H1 (cell line): Measurements from ENCODE around the gene ZNF486. TPM values are rescaled to one million over a fixed set of nuclear protein-coding genes. Genes with fewer than 3 reads are reported as not detected.
"Not testable (repeated sequence)": the region's sequence is repeated elsewhere in the genome, so short reads cannot be mapped to it uniquely, and the experiment has no call there.

ENCODE experiments used
- CTCF ChIA-PET: fragments of 300-600 bp; sonication (Branson Sonifier 250); formaldehyde crosslinking; loops from one replicate; lab custom pipeline; 2021; ENCODE audit not compliant: partially characterized antibody; lab: Charles Lee
- POLR2A ChIA-PET: fragments of 300-600 bp; sonication (Branson Sonifier 250); formaldehyde crosslinking; loops from one replicate; lab custom pipeline; 2021; ENCODE audit warnings: inconsistent platforms; ENCODE audit not compliant: partially characterized antibody; lab: Charles Lee
- DNase-seq, 2 experiments: peaks; one replicate each; pipeline versions ENCODE4 v3.0.0 to v3.0.0-alpha.2; 2010 to 2022; ENCODE audit warnings: low spot score in 2 of 2, low read depth in 1 of 2, mixed read lengths in 1 of 2
- FAIRE-seq: peaks from 2 replicates; lab custom pipeline; 2011; peaks lifted over from hg19 to GRCh38; lab: Jason Lieb, UNC
- H2AFZ ChIP-seq: 2 replicates; pipeline ENCODE4 v1.8.1; 2012; ENCODE audit warnings: low read length, inconsistent platforms
- H2AK5ac ChIP-seq: 2 replicates; pipeline ENCODE4 v1.6.1; 2013; ENCODE audit warnings: low read depth, low read length
- H2BK120ac ChIP-seq: replicated peaks from 2 replicates; pipeline ENCODE3; 2013; ENCODE audit warnings: low read depth, low read length, inconsistent platforms
- H2BK12ac ChIP-seq: 2 replicates; pipeline ENCODE4 v1.6.1; 2013; ENCODE audit warnings: low read depth, low read length
- H2BK15ac ChIP-seq: 2 replicates; pipeline ENCODE4 v1.6.1; 2013; ENCODE audit warnings: low read length
- H2BK20ac ChIP-seq: 2 replicates; pipeline ENCODE4 v1.6.1; 2013; ENCODE audit warnings: low read length
- H2BK5ac ChIP-seq: 2 replicates; pipeline ENCODE4 v1.6.1; 2013; ENCODE audit warnings: low read depth, low read length
- H3K14ac ChIP-seq: 2 replicates; pipeline ENCODE4 v1.6.1; 2013; ENCODE audit warnings: inconsistent platforms; ENCODE audit not compliant: insufficient read length
- H3K18ac ChIP-seq: 2 replicates; pipeline ENCODE4 v1.6.1; 2013; ENCODE audit warnings: low read length; ENCODE audit errors: extremely low read depth
- H3K23ac ChIP-seq: 2 replicates; pipeline ENCODE4 v1.6.1; 2013; ENCODE audit warnings: inconsistent platforms; ENCODE audit not compliant: insufficient read length
- H3K23me2 ChIP-seq: 2 replicates; pipeline ENCODE4 v1.6.1; 2013; ENCODE audit warnings: low read depth, low read length
- H3K27ac ChIP-seq: 2 replicates; pipeline ENCODE4 v1.6.1; 2011; ENCODE audit warnings: low read depth, low read length, inconsistent platforms
- H3K27me3 ChIP-seq, 4 experiments: replicated peaks in 1 of 4; 1 replicate in 1 of 4; 2 replicates in 3 of 4; pipeline versions ENCODE4 v1.6.1 to v1.8.1; 2011 to 2013; ENCODE audit warnings: low read length in 3 of 4, mild to moderate bottlenecking in 3 of 4, inconsistent platforms in 2 of 4, mixed read lengths in 2 of 4, moderate library complexity in 1 of 4; ENCODE audit not compliant: control insufficient read depth in 3 of 4, insufficient read depth in 3 of 4; ENCODE audit errors: extremely low read depth in 1 of 4
- H3K36me3 ChIP-seq, 4 experiments: 2 replicates each; pipeline versions ENCODE4 v1.6.1 to v1.8.1; 2011 to 2013; ENCODE audit warnings: mild to moderate bottlenecking in 4 of 4, low read length in 3 of 4, moderate library complexity in 2 of 4, control low read depth in 1 of 4, inconsistent platforms in 1 of 4; ENCODE audit not compliant: insufficient read depth in 4 of 4, control insufficient read depth in 2 of 4
- H3K4ac ChIP-seq: replicated peaks from 2 replicates; pipeline ENCODE3; 2013; ENCODE audit warnings: low read length, low read depth, mixed read lengths, inconsistent platforms; ENCODE audit not compliant: insufficient read length
- H3K4me1 ChIP-seq, 4 experiments: replicated peaks in 1 of 4; 1 replicate in 1 of 4; 2 replicates in 3 of 4; pipeline versions ENCODE4 v1.6.1 to v1.8.1; 2011 to 2013; ENCODE audit warnings: low read length in 3 of 4, inconsistent platforms in 2 of 4, mixed read lengths in 1 of 4; ENCODE audit not compliant: insufficient read depth in 4 of 4, control insufficient read depth in 3 of 4
- H3K4me2 ChIP-seq, 2 experiments: 2 replicates each; pipeline versions ENCODE4 v1.6.1 to v1.8.1; 2011 to 2013; ENCODE audit warnings: low read depth in 2 of 2, low read length in 2 of 2, control low read depth in 1 of 2, inconsistent platforms in 1 of 2, mild to moderate bottlenecking in 1 of 2; ENCODE audit not compliant: insufficient read depth in 1 of 2
- H3K4me3 ChIP-seq, 4 experiments: fragments of 200-600, 300-600 bp in 1 of 4; sonication (generic), shearing (Covaris generic), sonication (Bioruptor Twin) in 1 of 4; 2 replicates each; pipeline versions ENCODE4 v1.5.1 to v1.8.1; 2011 to 2016; ENCODE audit warnings: low read length in 4 of 4, low read depth in 3 of 4, control low read depth in 2 of 4, inconsistent platforms in 2 of 4, mild to moderate bottlenecking in 2 of 4, mixed read lengths in 1 of 4, moderate library complexity in 1 of 4; ENCODE audit not compliant: insufficient read depth in 2 of 4; ENCODE audit errors: extremely low read depth in 1 of 4
- H3K56ac ChIP-seq: replicated peaks from 2 replicates; pipeline ENCODE3; 2013; ENCODE audit warnings: low read depth, mild to moderate bottlenecking, mixed read lengths, low read length, inconsistent platforms; ENCODE audit not compliant: insufficient read length
- H3K79me1 ChIP-seq: 2 replicates; pipeline ENCODE4 v1.6.1; 2013; ENCODE audit warnings: low read depth, low read length, control low read depth
- H3K79me2 ChIP-seq, 2 experiments: 2 replicates each; pipeline versions ENCODE4 v1.6.1 to v1.8.1; 2012 to 2013; ENCODE audit warnings: low read length in 2 of 2, mild to moderate bottlenecking in 2 of 2, inconsistent platforms in 1 of 2; ENCODE audit not compliant: insufficient read depth in 2 of 2, control insufficient read depth in 1 of 2
- H3K9ac ChIP-seq, 4 experiments: replicated peaks in 1 of 4; 1 replicate in 1 of 4; 2 replicates in 3 of 4; pipeline versions ENCODE4 v1.6.1 to v1.8.1; 2011 to 2013; ENCODE audit warnings: low read depth in 3 of 4, low read length in 3 of 4, control low read depth in 2 of 4, mild to moderate bottlenecking in 2 of 4, moderate library complexity in 2 of 4, inconsistent platforms in 1 of 4; ENCODE audit errors: extremely low read depth in 1 of 4
- H3K9me3 ChIP-seq, 2 experiments: 2 replicates each; pipeline versions ENCODE4 v1.6.1 to v1.8.1; 2012 to 2013; ENCODE audit warnings: mild to moderate bottlenecking in 2 of 2, moderate library complexity in 2 of 2, control low read depth in 1 of 2, inconsistent platforms in 1 of 2, low read depth in 1 of 2, low read length in 1 of 2, mixed read lengths in 1 of 2; ENCODE audit not compliant: insufficient read depth in 2 of 2
- H4K20me1 ChIP-seq, 2 experiments: replicated peaks in 1 of 2; 2 replicates each; pipeline versions ENCODE3 to v1.8.1; 2011 to 2013; ENCODE audit warnings: inconsistent platforms in 2 of 2, low read length in 2 of 2, mild to moderate bottlenecking in 1 of 2; ENCODE audit not compliant: insufficient read depth in 2 of 2, control insufficient read depth in 1 of 2
- H4K5ac ChIP-seq: 2 replicates; pipeline ENCODE4 v1.6.1; 2013; ENCODE audit warnings: low read length, low read depth, mixed read lengths, inconsistent platforms; ENCODE audit not compliant: insufficient read length
- H4K8ac ChIP-seq: 2 replicates; pipeline ENCODE4 v1.8.0; 2013; ENCODE audit warnings: mild to moderate bottlenecking, moderate library complexity, low read length, inconsistent platforms; ENCODE audit not compliant: insufficient read depth; ENCODE audit errors: extremely low read depth
- H4K91ac ChIP-seq: replicated peaks from 2 replicates; pipeline ENCODE3; 2013; ENCODE audit warnings: low read length, mixed read lengths, inconsistent platforms; ENCODE audit not compliant: insufficient read length
- CHD1 ChIP-seq: IDR thresholded peaks from 2 replicates; pipeline ENCODE4 v1.6.1; 2012; ENCODE audit warnings: low read depth, low read length, improper control_type of control experiment
- CHD2 ChIP-seq: IDR thresholded peaks from 2 replicates; pipeline ENCODE4 v1.6.1; 2012; ENCODE audit warnings: low read length, improper control_type of control experiment
- CTBP2 ChIP-seq: IDR thresholded peaks from 2 replicates; pipeline ENCODE4 v1.7.0; 2011; ENCODE audit warnings: borderline replicate concordance, mild to moderate bottlenecking, moderate library complexity, mixed read lengths, low read length; ENCODE audit not compliant: insufficient read depth, insufficient read length
- FOSL1 ChIP-seq: IDR thresholded peaks from 2 replicates; pipeline ENCODE4 v1.6.1; 2011; ENCODE audit warnings: mild to moderate bottlenecking, low read depth, low read length, moderate library complexity; ENCODE audit not compliant: insufficient read depth
- POLR2AphosphoS5 ChIP-seq: IDR thresholded peaks from 2 replicates; pipeline ENCODE4 v1.6.1; 2011; ENCODE audit warnings: low read depth, low read length
- POU5F1 ChIP-seq: IDR thresholded peaks from 2 replicates; pipeline ENCODE4 v1.6.1; 2011; ENCODE audit warnings: low read depth, mild to moderate bottlenecking, low read length, moderate library complexity
- RXRA ChIP-seq: IDR thresholded peaks from 2 replicates; pipeline ENCODE4 v1.6.1; 2011; ENCODE audit warnings: low read depth, mild to moderate bottlenecking, low read length, moderate library complexity; ENCODE audit not compliant: insufficient read depth
- SUZ12 ChIP-seq: fragments of 200-600 bp; sonication (generic); IDR thresholded peaks from 2 replicates; pipeline ENCODE4 v1.6.1; 2012; ENCODE audit warnings: mild to moderate bottlenecking, inconsistent platforms, low read length, moderate library complexity, mixed read lengths
- WGBS, 2 experiments: shearing (Covaris generic) in 1 of 2; methylation state at CpG; one replicate each; pipeline versions ENCODE4 v1.1.6 to v1.1.7; 2013 to 2015; ENCODE audit warnings: low lambda C conversion rate in 2 of 2, mixed read lengths in 2 of 2, inconsistent platforms in 1 of 2, low coverage in 1 of 2, missing lambda C conversion rate in 1 of 2; ENCODE audit not compliant: insufficient replicate concordance in 2 of 2, insufficient coverage in 1 of 2, insufficient read length in 1 of 2; ENCODE audit errors: extremely low coverage in 1 of 2, missing lambda C conversion rate in 1 of 2; 5-methylcytosine and 5-hydroxymethylcytosine counted together
- polyA plus RNA-seq, 7 experiments: library from polyadenylated mRNA; depleted of rRNA in 3 of 7; stranded (reverse) in 5 of 7; unstranded in 2 of 7; fragments of >200 nt in 5 of 7; fragments of 200-250 nt in 2 of 7; gene quantifications; 1 replicate in 5 of 7; 2 replicates in 1 of 7; 4 replicates in 1 of 7; pipeline versions ENCODE4 v1.2.1 to v1.2.3, GENCODE V29; 2011 to 2013; ENCODE audit warnings: missing spikeins in 2 of 7, mixed read lengths in 2 of 7
- total RNA-seq: library from RNA; stranded (reverse); fragmentation: NEBNext Ultra II Directional; extraction: Animal tissue kit (Norgen Biotek cat#: 25700); gene quantifications from 2 replicates; pipeline ENCODE4 v1.2.1, GENCODE V29; 2021

Gene ZNF486
- total and polyA plus RNA-seq, 2 of the 8 experiments (the other 6 are each of a cell fraction or from before 2014, with no cell fraction given): 10.7 to 23.4 TPM

- no peak for TF ChIP-seq POLR2AphosphoS5
- no peak for TF ChIP-seq CHD2
- TF ChIP-seq CTBP2: no peak
- no peak for TF ChIP-seq SUZ12
- no peak for TF ChIP-seq RXRA
- no peak for TF ChIP-seq CHD1
- no peak for TF ChIP-seq POU5F1
- no peak for TF ChIP-seq FOSL1
Measured at GRCh38 chr19:20209051-20209450, 42.0 kb downstream of the ZNF486 start (continued).

GRCh38 chr19:20214366-20214765 is 47.4 kb downstream of the ZNF486 start:
- H3K4me3 ChIP-seq, H3K14ac ChIP-seq, H3K23me2 ChIP-seq, H3K56ac ChIP-seq, H3K79me2 ChIP-seq, H2AFZ ChIP-seq, H3K18ac ChIP-seq, H3K9ac ChIP-seq, H2BK120ac ChIP-seq, CTCF ChIA-PET, H3K4me2 ChIP-seq, H2BK5ac ChIP-seq, H3K9me3 ChIP-seq, H3K4ac ChIP-seq, H4K8ac ChIP-seq, POLR2A ChIA-PET, H2BK20ac ChIP-seq, H4K91ac ChIP-seq, H3K4me1 ChIP-seq, H4K5ac ChIP-seq, H2BK15ac ChIP-seq, H3K79me1 ChIP-seq, H2BK12ac ChIP-seq, H3K23ac ChIP-seq, FAIRE-seq, H4K20me1 ChIP-seq, DNase-seq, H2AK5ac ChIP-seq, H3K27me3 ChIP-seq, H3K27ac ChIP-seq: not testable (repeated sequence)
- peaks cover 0 to 35% (median 15%) of the 10 kb centered on the region in 4 experiments; a peak in 5 of 8 replicates for H3K36me3 ChIP-seq
- 98% methylated on average over 11 of the region's 26 CpGs; no CpG with 5 or more reads in 1 of the 2 experiments for WGBS, 2 experiments
